Nephron (organoid): Measurements from ENCODE around the gene LMTK2.

Experiments used
- H3K27ac Mint-ChIP-seq, 3 experiments: 2 replicates each; pipeline ENCODE4 v1.8.0; 2020; ENCODE audit warnings: mixed read lengths in 3 of 3, mild to moderate bottlenecking in 2 of 3, moderate library complexity in 1 of 3
- H3K27me3 Mint-ChIP-seq: 2 replicates; pipeline ENCODE4 v1.8.0; 2021; ENCODE audit warnings: low read depth, mild to moderate bottlenecking, moderate library complexity, mixed read lengths
- H3K36me3 Mint-ChIP-seq: 2 replicates; pipeline ENCODE4 v1.8.0; 2020; ENCODE audit warnings: low read depth, mixed read lengths
- H3K4me1 Mint-ChIP-seq: 2 replicates; pipeline ENCODE4 v1.8.0; 2020; ENCODE audit warnings: mixed read lengths
- H3K4me3 Mint-ChIP-seq, 3 experiments: 2 replicates each; pipeline ENCODE4 v1.8.0; 2020; ENCODE audit warnings: mild to moderate bottlenecking in 3 of 3, mixed read lengths in 3 of 3, moderate library complexity in 2 of 3
- H3K9me3 Mint-ChIP-seq: 2 replicates; pipeline ENCODE4 v1.8.0; 2020; ENCODE audit warnings: mixed read lengths
- CTCF ChIP-seq, 3 experiments: fragments of 200-600 bp; sonication (generic); IDR thresholded peaks; one replicate each; pipeline ENCODE4 v1.5.0; 2021; ENCODE audit warnings: antibody characterized with exemption in 3 of 3; ENCODE audit not compliant: unreplicated experiment in 3 of 3

LMTK2 gene

DNA sequence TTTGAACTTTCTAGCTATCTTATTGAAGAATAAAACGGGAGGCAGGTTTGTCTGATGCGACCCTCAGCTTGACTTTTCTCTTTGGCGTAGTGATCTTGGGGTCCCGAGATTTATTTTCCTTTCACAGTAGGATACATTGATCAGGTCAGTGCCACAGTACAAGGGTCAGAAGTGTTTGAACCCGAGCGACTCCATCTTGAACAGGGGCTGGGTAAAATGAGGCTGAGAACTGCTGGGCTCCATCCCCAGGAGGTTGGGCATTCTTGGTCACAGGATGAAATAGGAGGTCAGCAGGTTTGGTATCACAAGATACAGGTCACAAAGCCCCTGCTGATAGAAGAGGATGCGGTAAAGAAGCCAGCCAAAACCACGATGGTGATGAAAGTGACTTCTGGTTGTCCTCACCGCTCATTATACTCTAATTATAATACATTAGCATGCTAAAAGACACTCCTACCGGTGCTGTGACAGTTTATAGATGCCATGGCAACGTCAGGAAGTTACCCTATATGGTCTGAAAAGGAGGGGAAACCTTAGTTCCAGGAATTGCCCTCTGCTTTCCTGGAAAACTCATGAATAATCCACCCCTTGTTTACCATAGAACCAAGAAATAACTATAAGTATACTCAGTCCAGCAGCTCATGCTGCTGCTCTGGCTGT, 148.4 kb downstream of the LMTK2 start:
- no peaks in the 10 kb centered on the region for H3K9me3 Mint-ChIP-seq
- no peak overlapping the region for H3K27ac Mint-ChIP-seq
- peaks cover 19% of the 10 kb centered on the region for H3K4me1 Mint-ChIP-seq
- peaks cover 10% of the 10 kb centered on the region for H3K36me3 Mint-ChIP-seq
- no peaks in the 10 kb centered on the region for H3K27me3 Mint-ChIP-seq
- TF ChIP-seq CTCF (IDR thresholded peaks at IDR 0.05; ENCODE audit: unreplicated experiment in 3 of 3): no peak
- peak overlapping the region; percentile 13 to 62 (median 50) for H3K4me3 Mint-ChIP-seq

- Mint-ChIP-seq H3K4me1 (peaks cover 7% of the 10 kb centered on the region), H3K27ac (no peak overlapping the region), H3K27me3 (no peaks in the 10 kb centered on the region), H3K4me3 (no peak overlapping the region), H3K9me3 (no peaks in the 10 kb centered on the region), H3K36me3 (peaks cover 10% of the 10 kb centered on the region)
- TF ChIP-seq CTCF (IDR thresholded peaks at IDR 0.05; ENCODE audit: unreplicated experiment in 3 of 3): no peak
Measured at GRCh38 chr7:98256431-98256830, 149.8 kb downstream of the LMTK2 start.

DNA sequence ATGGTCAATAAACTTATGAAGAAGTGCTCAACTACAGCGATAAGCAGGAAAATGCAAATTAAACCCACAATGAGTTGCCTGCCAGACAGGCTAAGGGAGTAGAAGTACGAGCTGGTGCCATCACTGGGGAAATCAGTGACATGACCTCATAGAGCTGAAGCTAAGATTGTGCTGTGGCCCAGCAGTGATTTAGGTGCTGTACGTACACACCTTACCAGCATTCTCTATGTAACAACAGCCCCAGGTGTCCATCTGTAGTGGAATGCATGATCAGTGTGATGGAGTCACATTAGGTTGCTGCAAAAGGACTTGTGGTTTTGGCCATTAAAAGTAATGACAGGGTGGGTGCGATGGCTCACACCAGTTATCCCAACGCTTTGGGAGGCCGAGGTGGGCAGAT, 151.0 kb downstream of the LMTK2 start:
- no peak overlapping the region for H3K4me3 Mint-ChIP-seq
- H3K27me3 Mint-ChIP-seq: no peaks in the 10 kb centered on the region
- H3K4me1 Mint-ChIP-seq: peaks cover 3% of the 10 kb centered on the region
- no peak overlapping the region for H3K27ac Mint-ChIP-seq
- no peaks in the 10 kb centered on the region for H3K9me3 Mint-ChIP-seq
- TF ChIP-seq CTCF (IDR thresholded peaks at IDR 0.05; ENCODE audit: unreplicated experiment in 3 of 3): no peak
- peaks cover 21% of the 10 kb centered on the region for H3K36me3 Mint-ChIP-seq
